HT1080 (cell line): ENCODE results near the gene HDX. TPM values are rescaled to one million over a fixed set of nuclear protein-coding genes. Genes with fewer than 3 reads are reported as not detected.
"Not testable (repeated sequence)": the region's sequence is repeated elsewhere in the genome, so short reads cannot be mapped to it uniquely, and the experiment has no call there.

Experiments
- DNase-seq: peaks from one replicate; pipeline ENCODE4 v3.0.0-alpha.2; 2015; ENCODE audit warnings: low read depth
- polyA plus RNA-seq, 2 experiments: library from polyadenylated mRNA; depleted of rRNA; stranded (reverse); fragments of >200 nt; gene quantifications; 2 replicates each; pipeline ENCODE4 v1.2.3, GENCODE V29; 2015
- total RNA-seq: library from RNA; depleted of rRNA; stranded (reverse); fragments of >200 nt; shearing (Covaris generic); gene quantifications from 2 replicates; pipeline ENCODE4 v1.2.3, GENCODE V29; 2014; rRNA removed

The HDX gene
- 3.2 and 3.8 TPM in 2 replicates for total RNA-seq
- 1.6 and 3.1 TPM in 2 replicates for polyA plus RNA-seq (2015; cell fraction: cytosol; rRNA removed)
- polyA plus RNA-seq (2015; cell fraction: nucleus; rRNA removed), result 3.7 and 4.2 TPM in 2 replicates

DNA sequence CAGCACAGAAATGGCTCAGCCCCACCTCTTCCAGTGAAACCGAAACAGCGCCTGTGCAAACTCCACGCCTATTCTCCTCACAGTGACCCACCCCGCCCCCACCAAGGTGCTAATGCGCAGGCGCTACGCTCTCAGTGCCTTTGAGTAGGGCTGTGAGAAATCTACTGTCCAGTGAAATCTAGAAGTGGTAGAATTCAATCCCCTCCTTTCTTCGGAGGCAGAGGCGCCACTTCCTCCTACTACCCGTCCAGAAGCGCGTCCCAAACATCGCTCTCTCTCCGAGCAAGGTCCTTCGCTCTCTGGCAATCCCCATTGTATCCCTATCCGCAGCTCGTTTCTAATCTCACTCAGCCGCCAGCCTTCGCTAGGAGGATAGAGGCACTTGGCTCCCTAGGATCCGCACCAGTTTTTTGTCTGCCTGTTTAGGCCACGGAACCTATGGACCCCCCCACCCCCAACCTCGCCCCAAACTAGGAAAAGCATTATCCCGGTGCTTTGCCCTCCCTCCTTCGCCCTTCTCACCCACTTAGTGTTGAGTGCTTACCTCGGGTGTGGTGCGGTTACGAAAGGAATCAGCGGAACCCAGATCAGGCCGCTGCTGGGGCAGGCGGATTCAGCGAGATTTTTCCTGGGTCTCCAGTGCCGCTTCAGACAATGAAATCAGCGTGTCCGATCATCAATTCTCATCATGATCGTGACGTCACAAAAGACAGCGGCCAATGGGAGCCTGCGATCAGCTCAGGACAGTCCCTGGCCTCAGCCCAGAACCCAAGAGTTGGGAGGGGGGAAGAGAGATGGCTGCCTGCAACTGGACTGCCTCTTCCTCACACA lies at the start of gene HDX:
TSS of gene HDX (minus strand) at position 656 of the 831 bp plus-strand sequence. CDS start 27,056 bp downstream, outside the sequence.
- DNase-seq, result peak; percentile 76

DNA sequence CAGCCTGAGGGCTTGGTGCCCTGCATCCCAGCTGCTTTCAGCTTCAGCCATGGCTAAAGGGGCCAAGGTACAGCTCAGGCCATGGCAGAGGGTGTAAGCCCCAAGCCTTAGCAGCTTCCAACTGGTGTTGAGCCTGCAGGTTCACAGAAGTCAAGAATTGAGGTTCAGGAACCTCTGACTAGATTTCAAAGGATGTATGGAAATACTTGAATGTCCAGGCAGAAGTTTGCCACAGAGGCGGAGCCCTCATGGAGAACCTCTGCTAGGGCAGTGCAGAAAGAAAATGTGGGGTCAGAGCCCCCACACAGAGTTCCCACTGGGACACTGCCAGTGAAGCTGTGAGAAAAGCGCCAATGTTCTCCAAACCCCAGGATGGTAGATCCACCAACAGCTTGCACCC lies 39.1 kb upstream of the HDX start:
- DNase-seq, result not testable (repeated sequence)

- not testable (repeated sequence) for DNase-seq
These were observed 35.4 kb upstream of the HDX start for GRCh38 chrX:84537627-84538026.

DNA sequence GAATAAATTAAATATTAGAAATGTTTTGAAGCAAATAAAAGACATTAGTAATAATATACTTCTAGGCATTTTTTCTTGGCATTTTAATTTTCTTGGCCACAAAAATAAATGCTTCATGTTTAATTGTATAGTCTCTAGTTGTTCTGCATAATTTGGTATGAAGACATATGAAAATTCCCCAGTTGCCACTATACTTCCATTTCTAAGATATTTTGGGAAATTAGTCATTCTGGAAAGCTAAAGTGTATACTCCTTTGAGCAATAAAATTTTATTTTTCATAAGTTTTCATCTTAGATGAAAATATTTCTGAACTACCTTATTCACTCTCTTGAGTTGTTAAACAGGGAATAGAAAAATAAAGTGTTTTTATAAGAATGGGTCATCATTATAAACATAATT lies 13.8 kb downstream of the HDX start:
- no peak for DNase-seq

DNA sequence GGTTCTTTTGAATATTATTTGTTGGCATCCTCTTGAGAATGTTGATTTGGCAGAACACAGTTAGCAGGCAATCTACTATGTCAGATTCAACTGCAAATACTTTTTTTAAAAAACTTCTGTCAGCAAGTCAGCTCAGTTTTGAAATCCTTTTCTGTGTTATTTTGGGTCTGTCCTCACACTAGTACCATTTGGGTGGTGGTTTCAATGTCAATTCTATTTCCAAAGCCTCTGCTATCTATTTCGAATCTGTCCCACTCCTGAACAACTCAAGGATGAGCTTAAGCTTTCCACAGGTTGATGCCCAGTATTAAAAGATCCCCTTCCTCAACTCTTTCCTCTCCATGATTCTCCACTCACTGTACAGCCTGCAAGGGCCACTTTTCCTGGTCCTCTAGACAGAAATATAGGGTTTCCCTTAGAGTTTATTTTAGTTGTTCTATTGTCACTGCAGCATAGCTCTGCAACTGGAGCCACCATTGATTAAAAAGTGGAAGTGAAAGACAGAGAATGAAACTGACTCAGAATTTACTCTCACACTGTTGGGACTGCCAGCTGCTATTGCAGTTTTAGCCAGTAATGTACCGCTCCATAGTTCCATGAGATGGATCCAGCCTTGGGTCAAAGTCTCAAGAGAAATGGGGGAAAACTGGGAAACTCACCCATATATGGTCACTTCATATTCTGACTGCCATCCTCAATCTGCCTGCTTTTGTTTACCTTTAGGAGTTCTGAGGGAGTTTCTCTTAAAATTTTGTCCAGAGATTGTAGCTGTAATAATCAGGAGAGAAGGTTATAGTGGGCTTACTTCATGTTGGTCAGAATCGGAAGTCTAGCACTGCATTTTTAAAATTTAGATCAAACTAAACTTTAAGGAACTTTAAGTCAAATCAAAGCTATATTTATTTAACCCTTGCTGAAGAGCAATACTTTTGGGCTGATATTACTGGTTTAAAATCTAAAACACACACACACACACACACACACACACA lies 14.6 kb downstream of the HDX start:
- DNase-seq, result no peak

- DNase-seq, result no peak
These were observed 23.2 kb downstream of the HDX start for GRCh38 chrX:84479086-84479485.

DNA sequence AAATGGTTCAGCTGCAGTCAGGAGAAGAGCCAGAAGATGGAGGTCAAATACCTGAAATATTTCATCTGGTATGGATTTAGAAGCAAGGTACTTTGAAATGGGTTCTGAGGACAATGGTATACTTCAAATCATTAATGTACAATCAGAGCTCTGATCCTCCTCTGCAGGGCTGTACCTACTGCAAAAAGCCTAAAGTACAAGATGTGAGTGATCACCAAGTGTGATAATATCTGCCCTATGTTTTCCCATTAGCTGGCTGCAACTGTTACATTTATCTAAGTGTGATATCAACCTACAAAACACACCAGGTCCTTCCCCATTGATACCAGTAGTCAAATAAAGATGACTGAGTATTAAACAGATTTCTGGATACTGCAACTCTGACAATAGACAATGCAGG lies 25.1 kb downstream of the HDX start:
- DNase-seq, result no peak

DNA sequence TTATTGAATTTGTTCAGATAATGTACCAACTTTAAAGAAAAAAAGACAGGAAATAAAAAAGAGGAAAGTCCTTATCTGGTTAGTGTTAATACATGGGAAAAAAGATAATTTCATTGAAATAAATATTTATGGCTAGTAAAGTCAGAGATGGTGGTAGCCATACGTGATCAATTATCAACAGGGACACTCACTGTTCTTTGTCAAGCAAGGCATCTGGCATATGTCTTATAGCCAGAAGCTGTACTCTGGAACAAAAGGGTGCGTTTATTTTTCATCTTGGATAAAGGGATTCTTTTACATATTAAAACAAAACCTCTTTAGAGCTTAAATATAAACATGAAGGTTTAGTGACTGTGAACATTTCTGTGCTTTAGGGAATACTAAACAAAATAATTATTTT lies 26.7 kb downstream of the HDX start:
- DNase-seq, result no peak

DNA sequence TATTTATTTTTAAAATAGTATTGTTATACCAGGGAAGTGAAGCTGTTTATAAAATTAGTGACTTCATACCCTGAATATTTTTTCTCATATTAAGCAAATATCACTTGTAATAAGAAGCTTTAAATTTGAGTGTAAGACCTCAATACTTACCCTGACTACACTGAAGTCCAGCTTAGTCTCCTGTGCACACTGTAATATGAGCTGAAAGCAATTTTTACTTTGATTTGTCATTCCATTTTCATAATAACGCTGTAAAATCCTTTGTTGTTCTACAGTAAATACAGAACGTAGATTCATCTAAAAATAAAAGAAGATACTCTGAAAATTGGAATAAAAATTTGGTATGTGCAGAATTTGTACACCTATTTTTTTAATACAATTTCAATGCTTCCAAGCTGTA lies 27.2 kb downstream of the HDX start:
- DNase-seq, result no peak

DNA sequence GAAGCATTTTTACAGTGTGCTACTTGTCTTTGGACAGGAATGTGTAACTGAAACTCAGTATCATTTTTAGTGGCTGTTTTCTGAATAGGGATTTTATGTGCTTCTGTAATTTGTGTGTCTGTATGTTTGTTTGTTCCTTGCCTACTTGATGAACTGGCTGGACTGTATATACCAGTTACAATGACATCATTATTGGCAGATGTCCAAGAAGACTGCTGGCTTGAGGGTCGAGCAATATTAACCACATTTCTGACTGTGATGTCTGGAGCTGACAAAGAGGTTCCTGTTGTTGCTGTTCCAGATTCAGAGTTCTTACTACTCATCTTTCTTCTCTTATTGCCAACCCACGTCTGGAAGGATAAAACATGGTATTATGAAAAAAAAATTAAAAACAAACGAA lies 33.0 kb downstream of the HDX start:
- peak; percentile 51 for DNase-seq

DNA sequence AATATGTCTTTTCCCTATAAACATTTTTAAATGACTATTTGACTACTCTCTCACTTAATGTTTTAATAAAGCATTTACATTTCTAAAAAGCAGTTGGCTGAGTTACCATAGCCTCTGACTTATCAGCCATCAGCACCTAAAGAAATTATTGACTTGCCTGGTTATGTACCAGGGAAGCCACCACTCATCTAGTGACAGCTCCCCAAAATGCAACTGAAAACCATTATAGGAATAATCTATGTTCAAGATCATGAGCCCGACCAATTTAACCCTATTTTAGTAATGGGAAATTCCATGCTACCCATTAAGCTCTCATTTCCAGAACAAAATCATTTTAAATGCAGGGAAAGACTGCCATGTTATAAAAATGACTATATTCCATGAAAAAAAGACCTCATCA lies 34.4 kb downstream of the HDX start:
- DNase-seq, result no peak

GRCh38 chrX:84453351-84454246 lies 48.7 kb downstream of the HDX start:
- DNase-seq, result no peak

- DNase-seq, result peak; percentile 4
These were observed 61.1 kb downstream of the HDX start for GRCh38 chrX:84441143-84441542.

GRCh38 chrX:84415140-84415539 lies 87.1 kb downstream of the HDX start:
- DNase-seq, result no peak

DNA sequence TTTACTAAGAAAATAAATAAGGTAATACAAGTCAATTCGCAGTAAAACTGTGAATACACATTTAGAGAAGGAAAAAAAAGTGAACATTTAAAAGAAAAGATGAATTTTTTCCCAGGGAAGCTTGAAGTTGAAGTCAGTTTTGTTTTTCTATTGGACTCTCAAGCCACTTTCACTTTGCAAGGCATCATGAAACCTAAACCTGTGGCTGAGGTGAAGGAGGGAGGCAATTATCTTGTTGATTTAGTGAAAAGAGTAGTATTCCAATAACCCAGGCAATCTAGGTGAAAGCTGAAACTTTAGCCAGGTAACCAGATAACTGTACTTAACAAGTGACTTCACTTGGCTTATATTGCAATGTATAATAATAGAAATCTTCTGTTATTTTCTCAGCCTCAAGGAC lies 138.6 kb downstream of the HDX start:
- no peak for DNase-seq

GRCh38 chrX:84363051-84363450 lies 139.2 kb downstream of the HDX start:
- DNase-seq, result no peak

DNA sequence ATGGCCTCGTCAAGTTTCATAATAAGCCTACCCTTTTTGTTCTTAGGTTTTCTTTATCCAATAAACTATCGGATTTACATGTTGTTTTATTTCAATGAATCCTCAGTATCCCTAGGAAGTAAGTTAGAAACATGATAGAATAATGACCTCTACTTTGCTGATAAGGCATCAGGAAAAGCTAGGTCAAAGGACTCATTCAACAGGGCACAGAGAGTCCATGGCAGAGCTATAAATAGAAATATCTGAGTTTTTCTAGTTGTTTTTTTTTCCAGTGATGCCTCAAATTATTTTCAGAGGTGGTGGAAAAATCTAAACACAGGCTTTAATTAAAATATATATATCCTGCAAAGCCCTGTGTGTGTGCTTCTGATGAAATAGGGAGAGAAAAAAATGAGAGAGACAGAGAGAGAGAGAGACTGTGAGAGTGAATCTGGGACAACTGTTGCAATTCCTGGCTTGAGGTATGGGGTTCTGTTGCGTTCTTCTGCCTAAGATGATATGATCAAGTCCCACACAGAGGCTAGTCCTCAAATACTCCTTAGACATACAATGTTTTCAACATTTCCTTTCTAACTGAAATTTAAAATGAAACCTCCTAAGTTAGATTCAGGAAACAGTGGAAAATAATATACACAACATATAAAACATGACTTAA lies 139.9 kb downstream of the HDX start:
- DNase-seq, result no peak

DNA sequence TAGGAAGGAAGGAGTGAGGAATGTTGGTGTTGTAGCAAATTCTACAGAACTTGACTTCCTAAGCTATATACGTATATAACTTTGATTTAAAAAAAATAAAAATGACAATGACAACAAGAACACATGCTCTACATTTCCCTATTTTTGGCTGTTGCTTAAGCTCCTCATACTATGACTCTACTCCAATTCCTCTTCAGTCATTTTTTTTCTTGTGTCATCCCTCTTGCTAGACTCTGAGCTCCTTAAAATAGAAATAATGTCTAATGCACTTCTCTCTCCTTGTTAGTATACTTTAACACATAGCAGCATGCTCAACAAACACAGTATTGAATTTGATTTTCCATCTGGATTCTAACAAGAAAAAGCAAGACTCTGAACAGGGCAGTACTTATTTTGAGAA lies 144.0 kb downstream of the HDX start:
- no peak for DNase-seq

DNA sequence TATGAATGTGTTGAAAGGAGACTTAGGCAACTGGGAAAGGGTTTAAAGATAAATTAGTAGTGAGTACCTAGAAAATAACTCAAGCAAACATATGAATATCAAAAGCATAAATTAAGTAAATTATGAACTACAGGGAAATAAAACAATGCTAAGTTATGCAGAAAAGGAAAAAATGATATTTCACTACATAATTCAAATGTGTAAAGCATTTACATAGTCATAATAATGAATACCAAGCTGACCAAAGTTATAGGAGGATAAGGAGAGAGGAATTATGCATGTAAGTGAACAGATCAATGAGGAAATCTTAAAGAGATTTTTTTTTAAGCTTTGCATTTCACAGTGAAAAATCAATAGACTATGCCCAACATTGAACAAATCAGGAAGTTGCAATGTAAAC lies 145.0 kb downstream of the HDX start:
- DNase-seq, result no peak

DNA sequence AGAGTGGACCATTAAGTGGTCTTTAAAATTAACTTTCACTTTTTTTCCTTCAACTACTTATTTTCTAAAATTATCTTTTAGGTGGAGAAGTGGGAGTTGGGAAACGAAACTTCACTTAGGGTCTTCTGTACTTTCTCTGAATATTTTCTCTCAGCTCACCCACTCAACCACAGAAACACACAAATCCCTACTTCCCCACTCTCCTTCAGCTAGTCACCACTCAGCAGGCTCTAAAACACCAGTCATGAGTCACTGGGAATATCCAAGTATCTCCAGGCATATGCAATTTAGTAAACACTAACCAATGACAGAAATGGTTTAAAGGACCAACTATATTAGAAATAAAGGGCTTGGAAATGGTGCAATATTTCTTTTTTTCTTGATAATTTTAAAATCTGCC lies 161.3 kb downstream of the HDX start:
- DNase-seq, result peak; percentile 6
